Hepatocyte (in vitro differentiated cells): Measurements from ENCODE around the gene GP1BB. TPM values are rescaled to one million over a fixed set of nuclear protein-coding genes. Genes with fewer than 3 reads are reported as not detected.

Experiments used
- DNase-seq: peaks from one replicate; pipeline ENCODE4 v3.0.0-alpha.2; 2016; ENCODE audit warnings: low spot score
- H2AFZ ChIP-seq: fragments of 200-600 bp; sonication (generic); 2 replicates; pipeline ENCODE4 v1.6.0; 2016; ENCODE audit warnings: antibody characterized with exemption, mild to moderate bottlenecking
- H3K27ac ChIP-seq: fragments of 200-600 bp; sonication (generic); 2 replicates; pipeline ENCODE4 v1.5.1; 2016; ENCODE audit warnings: mild to moderate bottlenecking
- H3K27me3 ChIP-seq: fragments of 200-600 bp; sonication (generic); 2 replicates; pipeline ENCODE4 v1.6.1; 2016
- H3K36me3 ChIP-seq: fragments of 200-600 bp; sonication (generic); replicated peaks from 2 replicates; pipeline ENCODE4 v1.5.1; 2016; ENCODE audit warnings: low read depth; ENCODE audit not compliant: insufficient read depth
- H3K4me1 ChIP-seq: fragments of 200-600 bp; sonication (generic); 2 replicates; pipeline ENCODE4 v1.5.1; 2016; ENCODE audit warnings: mild to moderate bottlenecking, moderate library complexity; ENCODE audit not compliant: insufficient read depth
- H3K4me2 ChIP-seq: fragments of 200-600 bp; sonication (generic); 2 replicates; pipeline ENCODE4 v1.6.0; 2016
- H3K4me3 ChIP-seq: fragments of 200-600 bp; sonication (generic); 2 replicates; pipeline ENCODE4 v1.5.1; 2016; ENCODE audit warnings: mild to moderate bottlenecking
- H3K79me2 ChIP-seq: fragments of 200-600 bp; sonication (generic); 2 replicates; pipeline ENCODE4 v1.6.0; 2017; ENCODE audit warnings: mild to moderate bottlenecking
- H3K9me2 ChIP-seq: fragments of 200-600 bp; sonication (generic); replicated peaks from 2 replicates; pipeline ENCODE4 v1.6.0; 2017; ENCODE audit warnings: mild to moderate bottlenecking; ENCODE audit not compliant: insufficient read depth
- H3K9me3 ChIP-seq: fragments of 200-600 bp; sonication (generic); 2 replicates; pipeline ENCODE4 v1.5.1; 2016; ENCODE audit warnings: low read depth, mild to moderate bottlenecking
- H4K20me1 ChIP-seq: fragments of 200-600 bp; sonication (generic); 2 replicates; pipeline ENCODE4 v1.6.0; 2016; ENCODE audit warnings: mild to moderate bottlenecking; ENCODE audit not compliant: insufficient read depth, poor library complexity, severe bottlenecking
- CTCF ChIP-seq: fragments of 200-600 bp; sonication (generic); IDR thresholded peaks from 2 replicates; pipeline ENCODE4 v1.5.1; 2016; ENCODE audit warnings: antibody characterized with exemption, mild to moderate bottlenecking; ENCODE audit not compliant: poor library complexity
- EZH2 ChIP-seq: fragments of 200-600 bp; sonication (generic); IDR thresholded peaks from 2 replicates; pipeline ENCODE4 v1.6.1; 2016; ENCODE audit warnings: antibody characterized with exemption, mild to moderate bottlenecking, borderline replicate concordance
- EZH2phosphoT487 ChIP-seq: fragments of 200-600 bp; sonication (generic); IDR thresholded peaks from one replicate; pipeline ENCODE4 v1.6.1; 2018; ENCODE audit warnings: antibody characterized with exemption, mild to moderate bottlenecking, low read depth, moderate library complexity; ENCODE audit not compliant: unreplicated experiment, severe bottlenecking
- WGBS: methylation state at CpG from one replicate; pipeline ENCODE4 v1.1.6; 2016; ENCODE audit warnings: low lambda C conversion rate; ENCODE audit errors: missing lambda C conversion rate; 5-methylcytosine and 5-hydroxymethylcytosine counted together
- polyA plus RNA-seq: library from polyadenylated mRNA; unstranded; fragments of >200 nt; fragmentation: Nextera tagmentation; extraction: Ambion mirVana; gene quantifications from 2 replicates; pipeline ENCODE4 v1.2.1, GENCODE V29; 2016
- total RNA-seq: library from RNA; depleted of rRNA; stranded (reverse); fragments of >200 nt; gene quantifications from 2 replicates; pipeline ENCODE4 v1.2.3, GENCODE V29; 2014

The GP1BB gene
- total and polyA plus RNA-seq, 2 experiments from 2014 or later, result 2.5 to 2.8 TPM

DNA sequence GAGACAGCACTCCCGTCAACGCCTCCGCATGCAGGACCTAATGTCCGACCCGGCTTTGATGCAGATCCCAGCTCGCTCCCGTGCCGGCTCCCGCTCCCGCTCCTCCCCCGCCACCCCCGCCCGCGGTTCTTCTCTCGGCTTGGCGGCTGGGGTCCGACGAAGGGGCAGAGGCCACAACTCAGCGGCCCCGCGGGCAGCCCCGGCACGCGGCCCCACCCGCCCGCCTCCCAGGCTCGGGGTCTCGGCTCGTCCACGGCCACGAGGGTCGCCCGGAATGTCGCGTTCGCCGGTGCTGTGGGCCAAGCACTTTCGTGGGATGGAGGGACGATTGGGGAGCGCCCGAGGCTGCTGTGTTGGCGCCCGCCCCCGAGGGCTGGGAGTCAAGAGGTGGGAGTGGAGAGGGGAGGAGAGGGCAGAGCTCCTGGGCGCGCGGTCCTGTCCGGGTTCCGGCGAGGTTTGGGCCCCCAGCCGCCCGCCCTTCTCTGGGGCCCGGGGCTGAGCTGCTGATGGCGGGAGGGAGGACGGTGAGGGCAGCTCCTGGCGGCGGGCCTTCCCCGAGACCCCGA is 31.9 kb downstream of the GP1BB start:
- H3K4me2 ChIP-seq, result peak overlapping the region; percentile 67
- WGBS, result 3% methylated on average over 37 of the region's 59 CpGs
- H3K9me2 ChIP-seq, result no peaks in the 10 kb centered on the region
- no peak overlapping the region for H3K27ac ChIP-seq
- H3K79me2 ChIP-seq, result no peaks in the 10 kb centered on the region
- H2AFZ ChIP-seq, result no peak overlapping the region
- peaks cover 6% of the 10 kb centered on the region for H4K20me1 ChIP-seq
- no peak for DNase-seq
- H3K9me3 ChIP-seq, result no peaks in the 10 kb centered on the region
- no peak overlapping the region for H3K4me3 ChIP-seq
- peaks cover 86% of the 10 kb centered on the region for H3K27me3 ChIP-seq
- TF ChIP-seq CTCF (no peak), EZH2 (peak; percentile 97), EZH2phosphoT487 (peak; percentile 5)
- no peaks in the 10 kb centered on the region for H3K36me3 ChIP-seq
- H3K4me1 ChIP-seq, result peaks cover 13% of the 10 kb centered on the region

GRCh38 chr22:19755722-19756287 is 32.5 kb downstream of the GP1BB start:
- H3K4me1 ChIP-seq, result peaks cover 13% of the 10 kb centered on the region
- no peaks in the 10 kb centered on the region for H3K9me3 ChIP-seq
- no peak for DNase-seq
- no peak overlapping the region for H3K4me3 ChIP-seq
- no peaks in the 10 kb centered on the region for H3K36me3 ChIP-seq
- H2AFZ ChIP-seq, result no peak overlapping the region
- H3K4me2 ChIP-seq, result peak overlapping the region; percentile 67
- no peak overlapping the region for H3K27ac ChIP-seq
- H3K27me3 ChIP-seq, result peaks cover 86% of the 10 kb centered on the region
- 14% methylated on average over 22 of the region's 26 CpGs for WGBS
- H3K9me2 ChIP-seq, result no peaks in the 10 kb centered on the region
- H4K20me1 ChIP-seq, result peaks cover 6% of the 10 kb centered on the region
- TF ChIP-seq EZH2, result peak; percentile 92
- TF ChIP-seq EZH2phosphoT487, result no peak
- no peaks in the 10 kb centered on the region for H3K79me2 ChIP-seq

- Histone ChIP-seq H3K4me2 (peak overlapping the region; percentile 79), H3K27me3 (peaks cover 91% of the 10 kb centered on the region), H2AFZ (no peak overlapping the region), H3K79me2 (no peaks in the 10 kb centered on the region), H3K9me2 (no peaks in the 10 kb centered on the region), H4K20me1 (peaks cover 6% of the 10 kb centered on the region), H3K27ac (no peak overlapping the region), H3K36me3 (no peaks in the 10 kb centered on the region), H3K4me1 (peaks cover 10% of the 10 kb centered on the region), H3K4me3 (no peak overlapping the region), H3K9me3 (no peaks in the 10 kb centered on the region)
- TF ChIP-seq EZH2 (peak; percentile 54), EZH2phosphoT487 (peak; percentile 24), CTCF (peak; percentile 46)
- 9% methylated on average over 38 of the region's 76 CpGs for WGBS
- DNase-seq, result peak; percentile 79
Measured at GRCh38 chr22:19756288-19757128, 33.2 kb downstream of the GP1BB start.
